K562 (cell line): ENCODE results near the gene AZU1. TPM values are rescaled to one million over a fixed set of nuclear protein-coding genes. Genes with fewer than 3 reads are reported as not detected.
A peak's percentile ranks its signal among the peaks of the same experiment; 100 is the strongest.

Source experiments
- CBFA2T3 ChIP-seq: fragments of 450-650 bp; IDR thresholded peaks from 2 replicates; pipeline ENCODE4 v1.6.1; 2017
- CLOCK ChIP-seq: fragments of 250-450 bp; sonication (Bioruptor Pico); IDR thresholded peaks from 2 replicates; pipeline ENCODE4 v1.4.0; 2020; ENCODE audit warnings: mild to moderate bottlenecking, moderate library complexity, borderline replicate concordance
- GATAD2A ChIP-seq: fragments of 450-650 bp; IDR thresholded peaks from 2 replicates; pipeline ENCODE4 v1.6.1; 2017
- HOXB6 ChIP-seq: fragments of 250-450 bp; sonication (Bioruptor Pico); IDR thresholded peaks from 2 replicates; pipeline ENCODE4 v1.5.1; 2022; ENCODE audit warnings: mild to moderate bottlenecking, borderline replicate concordance
- JUND ChIP-seq, 2 experiments: IDR thresholded peaks; 2 replicates in 1 of 2; 3 replicates in 1 of 2; pipeline ENCODE4 v1.6.1; 2011; ENCODE audit warnings: borderline replicate concordance in 2 of 2, low read depth in 2 of 2, low read length in 2 of 2, improper control_type of control experiment in 1 of 2, missing biosample characterization in 1 of 2, missing genetic modification characterization in 1 of 2, missing genetic modification reagents in 1 of 2
- KDM5B ChIP-seq: fragments of 200-600 bp; sonication (generic); IDR thresholded peaks from 2 replicates; pipeline ENCODE4 v1.6.1; 2012; ENCODE audit warnings: low read depth, mild to moderate bottlenecking, moderate library complexity, low read length, control low read depth, inconsistent platforms; ENCODE audit not compliant: insufficient replicate concordance
- LEF1 ChIP-seq: fragments of 450-650 bp; IDR thresholded peaks from 2 replicates; pipeline ENCODE4 v1.6.1; 2016; ENCODE audit warnings: mild to moderate bottlenecking
- MYNN ChIP-seq, 2 experiments: sonication (generic); formaldehyde crosslinking in 1 of 2; IDR thresholded peaks; 2 replicates each; pipeline versions ENCODE4 v1.5.0 to v1.6.1; 2016 to 2020; ENCODE audit warnings: antibody characterized with exemption in 1 of 2, missing genetic modification reagents in 1 of 2
- NR2C2 ChIP-seq, 2 experiments: fragments of 200-800 bp in 1 of 2; sonication (Bioruptor generic) in 1 of 2; sonication (generic) in 1 of 2; formaldehyde crosslinking in 1 of 2; IDR thresholded peaks; 2 replicates each; pipeline versions ENCODE4 v1.6.1 to v1.8.0; 2016 to 2022; ENCODE audit warnings: mild to moderate bottlenecking in 1 of 2, missing compliant biosample characterization in 1 of 2, missing genetic modification characterization in 1 of 2, missing genetic modification reagents in 1 of 2
- POLR2G ChIP-seq: fragments of 200-400 bp; formaldehyde crosslinking; IDR thresholded peaks from 2 replicates; pipeline ENCODE4 v1.6.1; 2017; ENCODE audit warnings: low read depth, mild to moderate bottlenecking, antibody characterized with exemption, low read length, moderate library complexity
- RAD21 ChIP-seq, 2 experiments: fragments of 250-450 bp in 1 of 2; fragments of 450-650 bp in 1 of 2; sonication (Bioruptor Pico) in 1 of 2; formaldehyde crosslinking in 1 of 2; IDR thresholded peaks in 1 of 2; conservative IDR thresholded peaks in 1 of 2; 2 replicates each; pipeline versions ENCODE4 v1.4.0 to v1.8.0; 2020 to 2022; ENCODE audit warnings: mild to moderate bottlenecking in 2 of 2, moderate library complexity in 1 of 2
- RBM15 ChIP-seq: fragments of 200-400 bp; formaldehyde crosslinking; IDR thresholded peaks from 2 replicates; pipeline ENCODE4 v1.6.1; 2018; ENCODE audit warnings: mild to moderate bottlenecking, low read length, moderate library complexity; ENCODE audit not compliant: insufficient read depth
- RFX1 ChIP-seq: fragments of 450-650 bp; IDR thresholded peaks from 2 replicates; pipeline ENCODE4 v1.6.1; 2016; ENCODE audit warnings: mild to moderate bottlenecking, moderate library complexity
- SMARCC2 ChIP-seq: fragments of 450-650 bp; IDR thresholded peaks from 2 replicates; pipeline ENCODE4 v1.6.1; 2017; ENCODE audit warnings: antibody characterized with exemption, moderate library complexity, mild to moderate bottlenecking, low read depth
- SOX6 ChIP-seq: fragments of 450-650 bp; IDR thresholded peaks from 2 replicates; pipeline ENCODE4 v1.6.1; 2014; ENCODE audit warnings: mild to moderate bottlenecking
- SRSF9 ChIP-seq: fragments of 200-400 bp; formaldehyde crosslinking; IDR thresholded peaks from 2 replicates; pipeline ENCODE4 v1.6.1; 2017; ENCODE audit warnings: low read depth, low read length, borderline replicate concordance
- XRCC5 ChIP-seq: fragments of 200-400 bp; formaldehyde crosslinking; IDR thresholded peaks from 2 replicates; pipeline ENCODE4 v1.6.1; 2017; ENCODE audit warnings: low read depth, mild to moderate bottlenecking, low read length
- ZNF583 ChIP-seq: fragments of 250-450 bp; sonication (Bioruptor Pico); IDR thresholded peaks from 2 replicates; pipeline ENCODE4 v1.4.0; 2020
- polyA plus RNA-seq, 8 experiments: library from polyadenylated mRNA; depleted of rRNA in 4 of 8; stranded (reverse) in 5 of 8; unstranded in 3 of 8; fragments of >200 nt; fragmentation: Nextera tagmentation in 2 of 8; fragmentation: Illumina TruSeq in 1 of 8; extraction: Ambion mirVana in 2 of 8; extraction: Trizol in 1 of 8; gene quantifications; 2 replicates each; pipeline versions ENCODE4 v1.2.1 to v1.2.3, GENCODE V29; 2011 to 2014; ENCODE audit warnings: inconsistent platforms in 1 of 8, missing spikeins in 1 of 8
- total RNA-seq, 7 experiments: library from RNA; depleted of rRNA in 6 of 7; stranded (reverse); fragments of >200 nt in 6 of 7; fragmentation: Illumina TruSeq in 2 of 7; extraction: Trizol in 2 of 7; gene quantifications; 2 replicates each; pipeline versions ENCODE4 v1.2.1 to v1.2.3, GENCODE V29; 2011 to 2021; ENCODE audit warnings: low replicate concordance in 1 of 7
- TF ChIP-seq, protein P1 (sequence below): fragments of 450-650 bp; formaldehyde crosslinking; IDR thresholded peaks from 2 replicates; pipeline ENCODE4 v1.4.0; 2020; ENCODE audit warnings: mild to moderate bottlenecking, moderate library complexity
- TF ChIP-seq, protein P2 (sequence below): fragments of 250-450 bp; sonication (Bioruptor Pico); IDR thresholded peaks from 2 replicates; pipeline ENCODE4 v1.4.0; 2020; ENCODE audit warnings: borderline replicate concordance

AZU1 gene
- total and polyA plus RNA-seq, 9 of the 15 experiments (the other 6 are each of a cell fraction or from before 2014, with no cell fraction given), result 0.29 to 1.9 (median 0.59) TPM; not detected in 3

DNA sequence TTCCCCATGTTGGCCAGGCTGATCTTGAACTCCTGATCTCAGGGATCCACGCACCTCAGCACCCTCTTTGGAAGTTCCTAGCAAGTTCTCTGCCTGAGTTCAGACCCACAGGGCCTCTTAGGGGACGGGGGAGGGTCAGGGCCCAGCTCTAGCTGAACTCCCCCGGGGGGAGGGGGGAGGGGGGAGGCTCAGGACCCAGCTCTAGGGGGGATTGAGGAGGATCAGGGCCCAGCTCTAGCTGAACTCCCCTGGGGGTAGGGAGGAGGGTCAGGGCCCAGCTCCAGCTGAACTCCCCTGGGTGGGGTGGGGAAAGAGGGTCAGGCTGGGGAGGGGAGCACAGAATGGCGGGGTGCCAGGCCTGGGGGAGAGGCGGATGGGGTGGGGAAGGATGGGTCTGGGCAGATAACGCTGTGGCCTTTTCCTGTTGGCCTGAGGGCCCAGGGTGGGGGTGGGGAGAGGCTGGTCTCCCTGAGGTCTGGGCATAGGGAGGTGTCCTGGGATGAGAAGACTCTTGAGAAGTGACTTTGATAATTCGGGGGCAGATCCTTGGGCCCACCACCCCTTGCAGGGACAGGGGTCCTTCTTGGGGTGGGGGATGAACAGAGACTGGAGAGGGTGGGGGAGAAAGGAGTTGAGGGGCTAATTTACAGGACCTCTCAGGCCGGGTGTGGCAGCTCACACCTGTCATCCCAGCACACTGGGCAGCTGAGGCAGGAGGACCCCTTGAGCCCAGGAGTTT is 35.9 kb upstream of the AZU1 start (continued):
- TF ChIP-seq JUND (IDR thresholded peaks at IDR 0.05; ENCODE audit: borderline replicate concordance, low read depth, low read length), result peak; percentile 40; the same call in 1 of the 2 replicates
- TF ChIP-seq JUND (tag; IDR thresholded peaks at IDR 0.05; ENCODE audit: borderline replicate concordance, low read depth, low read length), result no peak; the same call in 2 of the 3 replicates
- no peak for TF ChIP-seq SRSF9
- no peak for TF ChIP-seq SMARCC2
- no peak for TF ChIP-seq XRCC5
- 0 out of 2 replicates have a peak, but pooled peaks have one; percentile 7 for TF ChIP-seq POLR2G
- no peak for TF ChIP-seq CLOCK (CRISPR knock-in tag)
- no peak for TF ChIP-seq RFX1
- TF ChIP-seq NR2C2 (CRISPR knock-in tag; IDR thresholded peaks at IDR 0.05), result no peak
- peak; percentile 76 for TF ChIP-seq NR2C2 (tag; IDR thresholded peaks at IDR 0.05)
- TF ChIP-seq RBM15, result no peak
- no peak for TF ChIP-seq RAD21 (CRISPR knock-in tag; conservative IDR thresholded peaks at IDR 0.05 in 1 of 2, IDR thresholded peaks at IDR 0.05 in 1 of 2)
- TF ChIP-seq CBFA2T3, result peak; percentile 83
- TF ChIP-seq, protein P1, sequence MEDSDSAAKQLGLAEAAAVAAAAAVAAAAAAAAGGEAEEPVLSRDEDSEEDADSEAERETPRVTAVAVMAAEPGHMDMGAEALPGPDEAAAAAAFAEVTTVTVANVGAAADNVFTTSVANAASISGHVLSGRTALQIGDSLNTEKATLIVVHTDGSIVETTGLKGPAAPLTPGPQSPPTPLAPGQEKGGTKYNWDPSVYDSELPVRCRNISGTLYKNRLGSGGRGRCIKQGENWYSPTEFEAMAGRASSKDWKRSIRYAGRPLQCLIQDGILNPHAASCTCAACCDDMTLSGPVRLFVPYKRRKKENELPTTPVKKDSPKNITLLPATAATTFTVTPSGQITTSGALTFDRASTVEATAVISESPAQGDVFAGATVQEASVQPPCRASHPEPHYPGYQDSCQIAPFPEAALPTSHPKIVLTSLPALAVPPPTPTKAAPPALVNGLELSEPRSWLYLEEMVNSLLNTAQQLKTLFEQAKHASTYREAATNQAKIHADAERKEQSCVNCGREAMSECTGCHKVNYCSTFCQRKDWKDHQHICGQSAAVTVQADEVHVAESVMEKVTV, result no peak
- TF ChIP-seq, protein P2, sequence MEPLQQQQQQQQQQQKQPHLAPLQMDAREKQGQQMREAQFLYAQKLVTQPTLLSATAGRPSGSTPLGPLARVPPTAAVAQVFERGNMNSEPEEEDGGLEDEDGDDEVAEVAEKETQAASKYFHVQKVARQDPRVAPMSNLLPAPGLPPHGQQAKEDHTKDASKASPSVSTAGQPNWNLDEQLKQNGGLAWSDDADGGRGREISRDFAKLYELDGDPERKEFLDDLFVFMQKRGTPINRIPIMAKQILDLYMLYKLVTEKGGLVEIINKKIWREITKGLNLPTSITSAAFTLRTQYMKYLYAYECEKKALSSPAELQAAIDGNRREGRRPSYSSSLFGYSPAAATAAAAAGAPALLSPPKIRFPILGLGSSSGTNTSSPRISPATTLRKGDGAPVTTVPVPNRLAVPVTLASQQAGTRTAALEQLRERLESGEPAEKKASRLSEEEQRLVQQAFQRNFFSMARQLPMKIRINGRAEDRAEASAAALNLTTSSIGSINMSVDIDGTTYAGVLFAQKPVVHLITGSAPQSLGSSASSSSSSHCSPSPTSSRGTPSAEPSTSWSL, result no peak
- TF ChIP-seq KDM5B, result no peak
- peak; percentile 22; the same call in 1 of the 2 replicates for TF ChIP-seq LEF1
- no peak for TF ChIP-seq HOXB6
- no peak for TF ChIP-seq ZNF583 (CRISPR knock-in tag)
- no peak for TF ChIP-seq SOX6
- TF ChIP-seq MYNN (IDR thresholded peaks at IDR 0.05), result peak; percentile 85
- no peak for TF ChIP-seq MYNN (CRISPR knock-in tag; IDR thresholded peaks at IDR 0.05)
- 0 out of 2 replicates have a peak, but pooled peaks have one; percentile 74 for TF ChIP-seq GATAD2A
